ENCODE measurements around the gene ZNF580.

Gene ZNF580

GRCh38 chr19:55659822-55660221, 19.0 kb downstream of the ZNF580 start:
- in situ Hi-C loops (cut with MboI; ENCODE audit: low sequenced_read_pairs, unreplicated experiment) = no loop called here
- no peak for TF ChIP-seq CTCF (IDR thresholded peaks at IDR 0.05; ENCODE audit: borderline replicate concordance, control extremely low read depth, extremely low read depth, insufficient read depth, missing control alignments)
- no peak for DNase-seq (ENCODE audit: low spot score)

GRCh38 chr19:55660404-55660803, 19.6 kb downstream of the ZNF580 start:
- no peak for DNase-seq (ENCODE audit: low spot score)
- TF ChIP-seq CTCF (IDR thresholded peaks at IDR 0.05; ENCODE audit: borderline replicate concordance, control extremely low read depth, extremely low read depth, insufficient read depth, missing control alignments) = no peak
- in situ Hi-C loops (cut with MboI; ENCODE audit: low sequenced_read_pairs, unreplicated experiment) = no loop called here

DNA sequence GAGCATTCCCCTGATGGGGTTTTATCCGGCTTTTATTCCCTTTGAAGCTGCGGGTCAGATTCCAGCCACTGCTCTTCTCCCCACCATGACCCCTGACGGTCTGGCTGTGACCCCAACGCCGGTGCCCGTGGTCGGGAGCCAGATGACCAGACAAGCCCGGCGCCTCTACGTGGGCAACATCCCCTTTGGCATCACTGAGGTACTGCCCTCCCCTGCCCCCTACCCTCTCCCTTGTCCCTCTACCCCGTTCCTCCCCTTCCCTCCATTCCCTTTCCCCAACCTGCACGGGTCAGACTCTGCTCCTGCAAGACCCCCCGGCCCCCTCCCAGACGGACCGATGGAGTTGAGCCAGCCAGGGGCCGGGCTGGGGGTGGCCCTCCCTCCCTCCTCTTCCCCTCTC, 20.2 kb downstream of the ZNF580 start:
- DNase-seq (ENCODE audit: low spot score) = no peak
- in situ Hi-C loops (cut with MboI; ENCODE audit: low sequenced_read_pairs, unreplicated experiment) = no loop called here

GRCh38 chr19:55661826-55662225, 21.0 kb downstream of the ZNF580 start:
- in situ Hi-C loops (cut with MboI; ENCODE audit: low sequenced_read_pairs, unreplicated experiment) = no loop called here
- no peak for TF ChIP-seq CTCF (IDR thresholded peaks at IDR 0.05; ENCODE audit: borderline replicate concordance, control extremely low read depth, extremely low read depth, insufficient read depth, missing control alignments)
- no peak for DNase-seq (ENCODE audit: low spot score)

More for the DNA sequence above, 20.2 kb downstream of the ZNF580 start:
- no peak for TF ChIP-seq CTCF (IDR thresholded peaks at IDR 0.05; ENCODE audit: borderline replicate concordance, control extremely low read depth, extremely low read depth, insufficient read depth, missing control alignments)

- in situ Hi-C loops (cut with MboI; ENCODE audit: low sequenced_read_pairs, unreplicated experiment) = no loop called here
- no peak for TF ChIP-seq CTCF (IDR thresholded peaks at IDR 0.05; ENCODE audit: borderline replicate concordance, control extremely low read depth, extremely low read depth, insufficient read depth, missing control alignments)
- no peak for DNase-seq (ENCODE audit: low spot score)
These were observed 23.2 kb downstream of the ZNF580 start for GRCh38 chr19:55663846-55664536.

DNA sequence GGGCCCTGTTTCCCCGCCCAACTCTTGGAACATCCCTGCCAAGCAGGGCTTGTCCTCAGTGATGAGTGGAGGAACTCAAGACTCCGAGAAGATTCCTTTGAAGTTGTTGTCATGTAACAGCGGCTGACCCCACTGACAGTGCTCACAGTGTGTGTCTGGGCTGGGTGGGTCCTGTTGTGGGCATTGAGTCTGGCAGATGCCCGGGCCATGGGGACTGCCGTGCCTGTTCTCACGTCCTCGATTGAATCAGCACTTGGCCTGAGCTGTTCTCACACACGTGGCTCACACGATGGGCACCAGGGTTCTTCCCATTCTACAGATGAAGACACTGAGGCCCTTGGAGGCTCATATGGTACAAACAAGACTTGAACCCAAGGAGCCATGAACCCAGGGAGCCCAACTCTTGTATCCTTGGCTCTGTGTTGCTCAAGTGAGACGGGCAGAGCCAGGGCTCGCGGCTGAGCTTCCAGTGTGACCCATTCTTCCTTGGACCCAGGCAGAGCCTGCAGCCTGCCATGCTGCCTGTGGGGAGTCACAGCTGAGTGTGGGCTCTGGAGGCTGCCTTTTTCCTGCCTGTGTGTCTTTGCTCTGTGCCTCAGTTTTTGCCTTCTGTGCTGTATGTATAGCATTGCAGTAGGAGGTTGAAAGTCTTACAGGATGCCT, 25.7 kb downstream of the ZNF580 start:
- no peak for DNase-seq (ENCODE audit: low spot score)
- TF ChIP-seq CTCF (IDR thresholded peaks at IDR 0.05; ENCODE audit: borderline replicate concordance, control extremely low read depth, extremely low read depth, insufficient read depth, missing control alignments) = no peak
- in situ Hi-C loops (cut with MboI; ENCODE audit: low sequenced_read_pairs, unreplicated experiment) = no loop called here

All from GM13976 (cell line).